OCI-LY3 (cell line): ENCODE data around the gene SH3RF3.

Source experiments
- H2AFZ ChIP-seq: fragments of 200-600, 300-600 bp; shearing (Covaris generic); 2 replicates; pipeline ENCODE4 v1.6.0; 2014; ENCODE audit warnings: antibody characterized with exemption, low read depth, low read length
- H3K27ac ChIP-seq: fragments of 200-600, 300-600 bp; sonication (generic); 2 replicates; pipeline ENCODE4 v1.5.1; 2014; ENCODE audit warnings: mild to moderate bottlenecking, low read length, moderate library complexity, mixed read lengths
- H3K27me3 ChIP-seq: fragments of 200-600, 300-600 bp; sonication (generic); 2 replicates; pipeline ENCODE4 v1.6.1; 2014; ENCODE audit warnings: low read depth, low read length, mixed read lengths
- H3K36me3 ChIP-seq: fragments of 200-600, 300-600 bp; sonication (generic); replicated peaks from 2 replicates; pipeline ENCODE3; 2014; ENCODE audit warnings: low read depth, low read length, mixed read lengths
- H3K4me1 ChIP-seq: fragments of 300-600, 200-600 bp; sonication (generic); 2 replicates; pipeline ENCODE4 v1.6.1; 2014; ENCODE audit warnings: low read length, mixed read lengths
- H3K4me2 ChIP-seq: fragments of 200-600, 300-600 bp; sonication (generic); 2 replicates; pipeline ENCODE4 v1.6.1; 2014; ENCODE audit warnings: low read length, mixed read lengths
- H3K4me3 ChIP-seq: fragments of 300-600, 200-600 bp; sonication (generic); 2 replicates; pipeline ENCODE4 v1.5.1; 2014; ENCODE audit warnings: antibody characterized with exemption, mild to moderate bottlenecking, low read length, moderate library complexity
- H3K79me2 ChIP-seq: fragments of 300-600, 200-600 bp; shearing (Covaris generic); 2 replicates; pipeline ENCODE4 v1.6.1; 2014; ENCODE audit warnings: mild to moderate bottlenecking, low read length, mixed read lengths
- H3K9ac ChIP-seq: fragments of 300-600, 200-600 bp; shearing (Covaris generic); 2 replicates; pipeline ENCODE4 v1.6.0; 2014; ENCODE audit warnings: mild to moderate bottlenecking, low read length, moderate library complexity
- H3K9me3 ChIP-seq: fragments of 200-600, 300-600 bp; shearing (Covaris generic); 2 replicates; pipeline ENCODE4 v1.6.1; 2014; ENCODE audit warnings: low read length, mixed read lengths; ENCODE audit not compliant: insufficient read depth
- H4K20me1 ChIP-seq: fragments of 200-600, 300-600 bp; sonication (generic); 2 replicates; pipeline ENCODE4 v1.6.1; 2016; ENCODE audit warnings: low read length, mixed read lengths; ENCODE audit not compliant: insufficient read depth
- CTCF ChIP-seq: fragments of 200-600, 300-600 bp; sonication (generic); IDR thresholded peaks from 2 replicates; pipeline ENCODE4 v1.5.1; 2014; ENCODE audit warnings: antibody characterized with exemption, low read length, low read depth
- EZH2phosphoT487 ChIP-seq: fragments of 200-600 bp; shearing (Covaris generic); IDR thresholded peaks from 2 replicates; pipeline ENCODE4 v1.6.1; 2018; ENCODE audit warnings: antibody characterized with exemption, mixed run types, low read depth

The SH3RF3 gene

GRCh38 chr2:109430329-109430636 is 301.3 kb downstream of the SH3RF3 start:
- TF ChIP-seq CTCF = no peak
- TF ChIP-seq EZH2phosphoT487 = no peak
- Histone ChIP-seq H3K27me3 (no peaks in the 10 kb centered on the region), H3K4me2 (no peak overlapping the region)

GRCh38 chr2:109432421-109432820 is 303.4 kb downstream of the SH3RF3 start:
- Histone ChIP-seq H3K27ac (no peak overlapping the region), H3K9me3 (no peaks in the 10 kb centered on the region), H3K4me3 (no peak overlapping the region), H3K79me2 (no peaks in the 10 kb centered on the region), H2AFZ (no peak overlapping the region), H3K9ac (no peak overlapping the region), H3K27me3 (no peaks in the 10 kb centered on the region), H3K4me2 (no peak overlapping the region), H3K4me1 (no peaks in the 10 kb centered on the region), H3K36me3 (no peaks in the 10 kb centered on the region), H4K20me1 (no peaks in the 10 kb centered on the region)
- TF ChIP-seq CTCF = no peak
- TF ChIP-seq EZH2phosphoT487 = no peak

More at GRCh38 chr2:109430329-109430636, 301.3 kb downstream of the SH3RF3 start:
- H3K9me3 ChIP-seq = no peaks in the 10 kb centered on the region
- H4K20me1 ChIP-seq = no peaks in the 10 kb centered on the region
- no peak overlapping the region for H2AFZ ChIP-seq
- no peaks in the 10 kb centered on the region for H3K79me2 ChIP-seq
- no peaks in the 10 kb centered on the region for H3K36me3 ChIP-seq
- no peak overlapping the region for H3K4me3 ChIP-seq
- H3K27ac ChIP-seq = no peak overlapping the region
- H3K4me1 ChIP-seq = no peaks in the 10 kb centered on the region
- H3K9ac ChIP-seq = no peak overlapping the region

- H3K36me3 ChIP-seq = no peaks in the 10 kb centered on the region
Observed at GRCh38 chr2:109433486-109433885, 304.5 kb downstream of the SH3RF3 start.

GRCh38 chr2:109433926-109434325 is 304.9 kb downstream of the SH3RF3 start:
- Histone ChIP-seq H3K27me3 (no peaks in the 10 kb centered on the region), H3K27ac (no peak overlapping the region), H3K4me1 (no peaks in the 10 kb centered on the region), H2AFZ (no peak overlapping the region), H3K9me3 (no peaks in the 10 kb centered on the region), H4K20me1 (no peaks in the 10 kb centered on the region), H3K4me3 (no peak overlapping the region), H3K4me2 (no peak overlapping the region), H3K36me3 (no peaks in the 10 kb centered on the region), H3K79me2 (no peaks in the 10 kb centered on the region), H3K9ac (no peak overlapping the region)
- TF ChIP-seq CTCF (no peak), EZH2phosphoT487 (no peak)

More at GRCh38 chr2:109433486-109433885, 304.5 kb downstream of the SH3RF3 start:
- Histone ChIP-seq H2AFZ (no peak overlapping the region), H3K4me3 (no peak overlapping the region), H3K4me2 (no peak overlapping the region), H3K9ac (no peak overlapping the region), H4K20me1 (no peaks in the 10 kb centered on the region), H3K4me1 (no peaks in the 10 kb centered on the region), H3K9me3 (no peaks in the 10 kb centered on the region), H3K27me3 (no peaks in the 10 kb centered on the region), H3K79me2 (no peaks in the 10 kb centered on the region), H3K27ac (no peak overlapping the region)
- TF ChIP-seq EZH2phosphoT487 = no peak
- no peak for TF ChIP-seq CTCF
